GM23338 (cell line): Measurements from ENCODE around the gene C5orf22. TPM values are rescaled to one million over a fixed set of nuclear protein-coding genes. Genes with fewer than 3 reads are reported as not detected.

Source experiments
- ATAC-seq: fragments of 200-7000 bp; cut with Tn5 transposase; 3 replicates; pipeline ENCODE4 v1.9.1; 2020
- DNase-seq: peaks from one replicate; pipeline ENCODE4 v3.0.0-alpha.2; 2015; ENCODE audit warnings: low spot score
- H2AFZ ChIP-seq: fragments of 200-600 bp; sonication (generic); 2 replicates; pipeline ENCODE4 v1.8.0; 2016; ENCODE audit warnings: antibody characterized with exemption, mild to moderate bottlenecking, moderate library complexity
- H3F3A ChIP-seq: fragments of 200-600 bp; sonication (generic); replicated peaks from 2 replicates; pipeline ENCODE4 v1.8.0; 2017; ENCODE audit warnings: antibody characterized with exemption, mixed run types, low read depth
- H3K27ac ChIP-seq: fragments of 200-600 bp; sonication (generic); 2 replicates; pipeline ENCODE4 v1.6.1; 2016; ENCODE audit warnings: low read depth
- H3K27me3 ChIP-seq: fragments of 200-600 bp; sonication (generic); 2 replicates; pipeline ENCODE4 v1.8.0; 2016; ENCODE audit warnings: mild to moderate bottlenecking, mixed run types, moderate library complexity; ENCODE audit not compliant: insufficient read depth
- H3K36me3 ChIP-seq: fragments of 200-600 bp; sonication (generic); 2 replicates; pipeline ENCODE4 v1.8.0; 2016; ENCODE audit warnings: mild to moderate bottlenecking; ENCODE audit not compliant: insufficient read depth
- H3K4me1 ChIP-seq: fragments of 200-600 bp; sonication (generic); 2 replicates; pipeline ENCODE4 v1.8.0; 2016; ENCODE audit warnings: mild to moderate bottlenecking, moderate library complexity; ENCODE audit not compliant: insufficient read depth
- H3K4me2 ChIP-seq: fragments of 200-600 bp; sonication (generic); 2 replicates; pipeline ENCODE4 v1.7.1; 2017; ENCODE audit warnings: mixed run types
- H3K4me3 ChIP-seq: fragments of 200-600 bp; sonication (generic); 2 replicates; pipeline ENCODE4 v1.6.1; 2016; ENCODE audit warnings: mixed run types
- H3K79me2 ChIP-seq: fragments of 200-600 bp; sonication (generic); replicated peaks from 2 replicates; pipeline ENCODE4 v1.8.0; 2017; ENCODE audit warnings: mild to moderate bottlenecking; ENCODE audit not compliant: insufficient read depth
- H3K9me2 ChIP-seq: fragments of 200-600 bp; sonication (generic); 2 replicates; pipeline ENCODE4 v1.8.0; 2017; ENCODE audit not compliant: insufficient read depth
- H4K20me1 ChIP-seq: fragments of 200-600 bp; sonication (generic); replicated peaks from 2 replicates; pipeline ENCODE4 v1.8.0; 2017; ENCODE audit warnings: mild to moderate bottlenecking; ENCODE audit not compliant: insufficient read depth
- H3K27ac Mint-ChIP-seq: 2 replicates; pipeline ENCODE4 v1.8.0; 2020; ENCODE audit warnings: inconsistent platforms, mild to moderate bottlenecking, moderate library complexity, mixed read lengths
- H3K27me3 Mint-ChIP-seq: 3 replicates; pipeline ENCODE4 v1.8.0; 2022; ENCODE audit warnings: low read depth, mild to moderate bottlenecking, moderate library complexity, mixed read lengths, inconsistent platforms; ENCODE audit not compliant: insufficient read depth, poor library complexity
- H3K36me3 Mint-ChIP-seq: 3 replicates; pipeline ENCODE4 v1.8.0; 2021; ENCODE audit warnings: low read depth, mild to moderate bottlenecking, inconsistent platforms, moderate library complexity, mixed read lengths
- H3K4me1 Mint-ChIP-seq: 3 replicates; pipeline ENCODE4 v1.8.0; 2020; ENCODE audit warnings: mild to moderate bottlenecking, inconsistent platforms, mixed read lengths
- H3K4me3 Mint-ChIP-seq: 3 replicates; pipeline ENCODE4 v1.8.0; 2021; ENCODE audit warnings: moderate library complexity, mild to moderate bottlenecking, inconsistent platforms, mixed read lengths
- H3K9me3 Mint-ChIP-seq: 3 replicates; pipeline ENCODE4 v1.8.0; 2020; ENCODE audit warnings: moderate library complexity, mild to moderate bottlenecking, inconsistent platforms, mixed read lengths
- CREB1 ChIP-seq: fragments of 250-450 bp; sonication (Bioruptor Pico); IDR thresholded peaks from 2 replicates; pipeline ENCODE4 v1.5.0; 2020; ENCODE audit warnings: low read depth, mild to moderate bottlenecking, moderate library complexity
- EZH2 ChIP-seq: fragments of 200-600 bp; sonication (generic); IDR thresholded peaks from one replicate; pipeline ENCODE4 v1.8.0; 2017; ENCODE audit warnings: antibody characterized with exemption, mild to moderate bottlenecking, low read depth; ENCODE audit not compliant: unreplicated experiment
- EZH2phosphoT487 ChIP-seq: fragments of 200-600 bp; sonication (generic); IDR thresholded peaks from one replicate; pipeline ENCODE4 v1.8.1; 2018; ENCODE audit warnings: antibody characterized with exemption; ENCODE audit not compliant: unreplicated experiment
- JUNB ChIP-seq: IDR thresholded peaks from one replicate; pipeline ENCODE4 v1.6.1; 2016; ENCODE audit warnings: antibody characterized with exemption; ENCODE audit not compliant: unreplicated experiment
- NANOG ChIP-seq: IDR thresholded peaks from 2 replicates; pipeline ENCODE4 v1.6.1; 2016; ENCODE audit warnings: antibody characterized with exemption, borderline replicate concordance
- POLR2AphosphoS5 ChIP-seq: IDR thresholded peaks from 2 replicates; pipeline ENCODE4 v1.6.1; 2016; ENCODE audit warnings: antibody characterized with exemption, low read depth
- STAT1 ChIP-seq: IDR thresholded peaks from one replicate; pipeline ENCODE4 v1.6.1; 2016; ENCODE audit warnings: antibody characterized with exemption; ENCODE audit not compliant: unreplicated experiment
- ZNF114 ChIP-seq: fragments of 250-450 bp; sonication (Bioruptor Pico); IDR thresholded peaks from 2 replicates; pipeline ENCODE4 v1.5.0; 2020; ENCODE audit warnings: mild to moderate bottlenecking, moderate library complexity
- ZNF331 ChIP-seq: fragments of 250-450 bp; sonication (Bioruptor Pico); IDR thresholded peaks from 2 replicates; pipeline ENCODE4 v1.5.0; 2020; ENCODE audit warnings: low read depth, mild to moderate bottlenecking, moderate library complexity
- polyA plus RNA-seq: library from polyadenylated mRNA; unstranded; fragments of >200 nt; fragmentation: Nextera tagmentation; extraction: Ambion mirVana; gene quantifications from 2 replicates; pipeline ENCODE4 v1.2.1, GENCODE V29; 2016
- total RNA-seq: library from RNA; depleted of rRNA; stranded (reverse); fragments of >200 nt; shearing (Covaris generic); gene quantifications from 2 replicates; pipeline ENCODE4 v1.2.3, GENCODE V29; 2014
- TF ChIP-seq, protein P1 (sequence below): IDR thresholded peaks from 2 replicates; pipeline ENCODE4 v1.6.1; 2016; ENCODE audit warnings: antibody characterized with exemption
- TF ChIP-seq, protein P2 (sequence below), 2 experiments: fragments of 200-600 bp in 1 of 2; sonication (generic) in 1 of 2; conservative IDR thresholded peaks; 2 replicates each; pipeline versions ENCODE4 v1.5.1 to v1.6.1; 2016 to 2017; ENCODE audit warnings: antibody characterized with exemption in 2 of 2, low read depth in 2 of 2, mild to moderate bottlenecking in 2 of 2, moderate library complexity in 1 of 2
- TF ChIP-seq, protein P3 (sequence below): fragments of 250-450 bp; sonication (Bioruptor Pico); IDR thresholded peaks from 2 replicates; pipeline ENCODE4 v1.5.0; 2020; ENCODE audit warnings: mild to moderate bottlenecking, moderate library complexity

C5orf22 gene
- total and polyA plus RNA-seq, 2 experiments from 2014 or later, result 13.6 to 30.9 TPM

DNA sequence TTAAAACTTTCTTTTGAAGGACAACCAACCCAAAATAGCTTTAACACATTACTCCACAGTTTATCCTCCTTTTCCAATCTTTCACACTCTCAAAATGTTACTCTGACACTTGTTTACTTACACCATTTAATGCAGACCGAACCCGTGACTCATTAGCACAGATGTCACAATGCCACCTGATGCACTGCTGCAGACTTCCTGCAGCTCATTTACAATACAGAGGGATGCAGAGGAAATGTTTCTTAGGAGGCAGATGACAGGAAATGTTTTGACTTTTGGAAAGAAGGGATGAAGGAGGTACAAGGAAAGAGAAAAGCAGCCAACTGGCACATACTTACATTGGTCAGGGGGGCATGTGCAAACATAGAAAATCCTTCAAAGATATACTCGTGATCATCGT is 39.2 kb upstream of the C5orf22 start (continued):
- TF ChIP-seq ZNF331 (no peak), POLR2AphosphoS5 (no peak), NANOG (no peak), EZH2phosphoT487 (no peak)
- TF ChIP-seq, protein P1, sequence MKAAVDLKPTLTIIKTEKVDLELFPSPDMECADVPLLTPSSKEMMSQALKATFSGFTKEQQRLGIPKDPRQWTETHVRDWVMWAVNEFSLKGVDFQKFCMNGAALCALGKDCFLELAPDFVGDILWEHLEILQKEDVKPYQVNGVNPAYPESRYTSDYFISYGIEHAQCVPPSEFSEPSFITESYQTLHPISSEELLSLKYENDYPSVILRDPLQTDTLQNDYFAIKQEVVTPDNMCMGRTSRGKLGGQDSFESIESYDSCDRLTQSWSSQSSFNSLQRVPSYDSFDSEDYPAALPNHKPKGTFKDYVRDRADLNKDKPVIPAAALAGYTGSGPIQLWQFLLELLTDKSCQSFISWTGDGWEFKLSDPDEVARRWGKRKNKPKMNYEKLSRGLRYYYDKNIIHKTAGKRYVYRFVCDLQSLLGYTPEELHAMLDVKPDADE, result no peak; the same call in 1 of the 2 replicates

DNA sequence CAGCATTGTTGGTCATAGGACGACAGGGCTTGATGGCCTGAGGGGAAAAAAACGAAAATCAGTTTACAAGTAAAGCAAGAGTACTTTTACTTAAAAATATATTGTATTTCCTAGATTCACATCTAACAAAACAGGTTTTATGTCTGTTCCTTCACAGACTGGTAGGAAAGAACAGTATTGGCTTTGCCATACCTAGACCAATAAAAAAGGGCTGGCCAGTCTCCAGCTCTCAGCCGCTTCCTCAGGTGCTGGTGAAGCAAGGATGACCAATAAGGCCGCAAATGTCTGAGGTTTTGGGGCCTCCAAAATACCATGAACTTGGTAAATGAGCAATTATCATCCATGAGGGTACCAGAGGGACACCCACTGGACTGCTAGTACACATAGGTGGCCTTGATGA is 36.8 kb upstream of the C5orf22 start:
- H3K27me3 Mint-ChIP-seq, result no peaks in the 10 kb centered on the region
- no peak overlapping the region for H3K27ac Mint-ChIP-seq
- ATAC-seq (no peak), DNase-seq (no peak)
- H3K27ac ChIP-seq, result no peak overlapping the region; the same call in 1 of the 2 replicates
- H3K4me2 ChIP-seq, result no peak overlapping the region
- peaks cover 35% of the 10 kb centered on the region for H3K4me1 Mint-ChIP-seq
- H4K20me1 ChIP-seq, result no peaks in the 10 kb centered on the region; the same call in 1 of the 2 replicates
- H3K79me2 ChIP-seq, result no peaks in the 10 kb centered on the region
- no peaks in the 10 kb centered on the region for H3K27me3 ChIP-seq
- peaks cover 30% of the 10 kb centered on the region for H3K36me3 ChIP-seq
- H2AFZ ChIP-seq, result no peak overlapping the region
- H3K9me2 ChIP-seq, result no peaks in the 10 kb centered on the region
- no peaks in the 10 kb centered on the region for H3F3A ChIP-seq
- H3K4me1 ChIP-seq, result peaks cover 20% of the 10 kb centered on the region
- peaks cover 87% of the 10 kb centered on the region for H3K36me3 Mint-ChIP-seq
- H3K4me3 ChIP-seq, result no peak overlapping the region
- H3K9me3 Mint-ChIP-seq, result no peaks in the 10 kb centered on the region
- H3K4me3 Mint-ChIP-seq, result no peak overlapping the region
- no peak for TF ChIP-seq STAT1
- no peak for TF ChIP-seq ZNF331
- TF ChIP-seq EZH2phosphoT487, result no peak
- TF ChIP-seq, protein P2, sequence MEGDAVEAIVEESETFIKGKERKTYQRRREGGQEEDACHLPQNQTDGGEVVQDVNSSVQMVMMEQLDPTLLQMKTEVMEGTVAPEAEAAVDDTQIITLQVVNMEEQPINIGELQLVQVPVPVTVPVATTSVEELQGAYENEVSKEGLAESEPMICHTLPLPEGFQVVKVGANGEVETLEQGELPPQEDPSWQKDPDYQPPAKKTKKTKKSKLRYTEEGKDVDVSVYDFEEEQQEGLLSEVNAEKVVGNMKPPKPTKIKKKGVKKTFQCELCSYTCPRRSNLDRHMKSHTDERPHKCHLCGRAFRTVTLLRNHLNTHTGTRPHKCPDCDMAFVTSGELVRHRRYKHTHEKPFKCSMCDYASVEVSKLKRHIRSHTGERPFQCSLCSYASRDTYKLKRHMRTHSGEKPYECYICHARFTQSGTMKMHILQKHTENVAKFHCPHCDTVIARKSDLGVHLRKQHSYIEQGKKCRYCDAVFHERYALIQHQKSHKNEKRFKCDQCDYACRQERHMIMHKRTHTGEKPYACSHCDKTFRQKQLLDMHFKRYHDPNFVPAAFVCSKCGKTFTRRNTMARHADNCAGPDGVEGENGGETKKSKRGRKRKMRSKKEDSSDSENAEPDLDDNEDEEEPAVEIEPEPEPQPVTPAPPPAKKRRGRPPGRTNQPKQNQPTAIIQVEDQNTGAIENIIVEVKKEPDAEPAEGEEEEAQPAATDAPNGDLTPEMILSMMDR (conservative IDR thresholded peaks at IDR 0.05; ENCODE audit: low read depth in 2 of 2), result no peak
- TF ChIP-seq, protein P3, sequence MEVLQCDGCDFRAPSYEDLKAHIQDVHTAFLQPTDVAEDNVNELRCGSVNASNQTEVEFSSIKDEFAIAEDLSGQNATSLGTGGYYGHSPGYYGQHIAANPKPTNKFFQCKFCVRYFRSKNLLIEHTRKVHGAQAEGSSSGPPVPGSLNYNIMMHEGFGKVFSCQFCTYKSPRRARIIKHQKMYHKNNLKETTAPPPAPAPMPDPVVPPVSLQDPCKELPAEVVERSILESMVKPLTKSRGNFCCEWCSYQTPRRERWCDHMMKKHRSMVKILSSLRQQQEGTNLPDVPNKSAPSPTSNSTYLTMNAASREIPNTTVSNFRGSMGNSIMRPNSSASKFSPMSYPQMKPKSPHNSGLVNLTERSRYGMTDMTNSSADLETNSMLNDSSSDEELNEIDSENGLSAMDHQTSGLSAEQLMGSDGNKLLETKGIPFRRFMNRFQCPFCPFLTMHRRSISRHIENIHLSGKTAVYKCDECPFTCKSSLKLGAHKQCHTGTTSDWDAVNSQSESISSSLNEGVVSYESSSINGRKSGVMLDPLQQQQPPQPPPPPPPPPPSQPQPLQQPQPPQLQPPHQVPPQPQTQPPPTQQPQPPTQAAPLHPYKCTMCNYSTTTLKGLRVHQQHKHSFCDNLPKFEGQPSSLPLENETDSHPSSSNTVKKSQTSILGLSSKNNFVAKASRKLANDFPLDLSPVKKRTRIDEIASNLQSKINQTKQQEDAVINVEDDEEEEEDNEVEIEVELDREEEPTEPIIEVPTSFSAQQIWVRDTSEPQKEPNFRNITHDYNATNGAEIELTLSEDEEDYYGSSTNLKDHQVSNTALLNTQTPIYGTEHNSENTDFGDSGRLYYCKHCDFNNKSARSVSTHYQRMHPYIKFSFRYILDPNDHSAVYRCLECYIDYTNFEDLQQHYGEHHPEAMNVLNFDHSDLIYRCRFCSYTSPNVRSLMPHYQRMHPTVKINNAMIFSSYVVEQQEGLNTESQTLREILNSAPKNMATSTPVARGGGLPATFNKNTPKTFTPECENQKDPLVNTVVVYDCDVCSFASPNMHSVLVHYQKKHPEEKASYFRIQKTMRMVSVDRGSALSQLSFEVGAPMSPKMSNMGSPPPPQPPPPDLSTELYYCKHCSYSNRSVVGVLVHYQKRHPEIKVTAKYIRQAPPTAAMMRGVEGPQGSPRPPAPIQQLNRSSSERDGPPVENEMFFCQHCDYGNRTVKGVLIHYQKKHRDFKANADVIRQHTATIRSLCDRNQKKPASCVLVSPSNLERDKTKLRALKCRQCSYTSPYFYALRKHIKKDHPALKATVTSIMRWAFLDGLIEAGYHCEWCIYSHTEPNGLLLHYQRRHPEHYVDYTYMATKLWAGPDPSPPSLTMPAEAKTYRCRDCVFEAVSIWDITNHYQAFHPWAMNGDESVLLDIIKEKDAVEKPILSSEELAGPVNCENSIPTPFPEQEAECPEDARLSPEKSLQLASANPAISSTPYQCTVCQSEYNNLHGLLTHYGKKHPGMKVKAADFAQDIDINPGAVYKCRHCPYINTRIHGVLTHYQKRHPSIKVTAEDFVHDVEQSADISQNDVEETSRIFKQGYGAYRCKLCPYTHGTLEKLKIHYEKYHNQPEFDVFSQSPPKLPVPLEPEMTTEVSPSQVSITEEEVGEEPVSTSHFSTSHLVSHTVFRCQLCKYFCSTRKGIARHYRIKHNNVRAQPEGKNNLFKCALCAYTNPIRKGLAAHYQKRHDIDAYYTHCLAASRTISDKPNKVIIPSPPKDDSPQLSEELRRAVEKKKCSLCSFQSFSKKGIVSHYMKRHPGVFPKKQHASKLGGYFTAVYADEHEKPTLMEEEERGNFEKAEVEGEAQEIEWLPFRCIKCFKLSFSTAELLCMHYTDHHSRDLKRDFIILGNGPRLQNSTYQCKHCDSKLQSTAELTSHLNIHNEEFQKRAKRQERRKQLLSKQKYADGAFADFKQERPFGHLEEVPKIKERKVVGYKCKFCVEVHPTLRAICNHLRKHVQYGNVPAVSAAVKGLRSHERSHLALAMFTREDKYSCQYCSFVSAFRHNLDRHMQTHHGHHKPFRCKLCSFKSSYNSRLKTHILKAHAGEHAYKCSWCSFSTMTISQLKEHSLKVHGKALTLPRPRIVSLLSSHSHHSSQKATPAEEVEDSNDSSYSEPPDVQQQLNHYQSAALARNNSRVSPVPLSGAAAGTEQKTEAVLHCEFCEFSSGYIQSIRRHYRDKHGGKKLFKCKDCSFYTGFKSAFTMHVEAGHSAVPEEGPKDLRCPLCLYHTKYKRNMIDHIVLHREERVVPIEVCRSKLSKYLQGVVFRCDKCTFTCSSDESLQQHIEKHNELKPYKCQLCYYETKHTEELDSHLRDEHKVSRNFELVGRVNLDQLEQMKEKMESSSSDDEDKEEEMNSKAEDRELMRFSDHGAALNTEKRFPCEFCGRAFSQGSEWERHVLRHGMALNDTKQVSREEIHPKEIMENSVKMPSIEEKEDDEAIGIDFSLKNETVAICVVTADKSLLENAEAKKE, result no peak
- TF ChIP-seq, protein P1, result no peak
- TF ChIP-seq NANOG, result no peak
- TF ChIP-seq CREB1 (CRISPR knock-in tag), result no peak
- TF ChIP-seq JUNB, result no peak
- no peak for TF ChIP-seq EZH2
- no peak for TF ChIP-seq POLR2AphosphoS5
- no peak for TF ChIP-seq ZNF114 (CRISPR knock-in tag)
